Measurements from ENCODE around the gene ADGRG6.

- TF ChIP-seq CTCF (IDR thresholded peaks at IDR 0.05) (no peak), POLR2AphosphoS5 (IDR thresholded peaks at IDR 0.05) (no peak)
Measured at GRCh38 chr6:142336183-142336582, 34.4 kb downstream of the ADGRG6 start.
